ENCODE data around the gene CACNA2D3.

CACNA2D3 gene

DNA sequence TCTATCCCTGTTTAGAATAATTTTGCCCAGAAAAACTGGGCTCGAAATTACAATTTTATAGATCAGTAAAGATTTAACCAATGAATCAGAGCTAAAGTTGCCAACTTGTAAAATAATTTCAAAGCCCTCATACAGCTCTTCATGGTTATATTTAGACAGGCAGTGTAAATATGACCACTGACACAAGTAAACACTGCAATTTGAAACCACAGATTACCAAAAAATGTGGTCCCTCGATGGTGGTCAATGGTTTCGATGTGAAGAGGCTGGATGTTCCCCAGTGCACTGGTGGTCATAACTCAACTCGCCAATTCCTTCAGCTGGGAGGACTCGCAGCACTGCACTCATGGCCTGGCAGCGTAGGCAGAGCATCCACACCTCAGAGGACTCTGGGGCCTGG lies 776.9 kb downstream of the CACNA2D3 start:
- Histone ChIP-seq H3K79me2 (no peaks in the 10 kb centered on the region), H2AFZ (no peak overlapping the region), H3K27me3 (ENCODE audit: control insufficient read depth, insufficient read depth, low read length) (no peaks in the 10 kb centered on the region), H3K4me3 (ENCODE audit: low read depth, low read length) (no peak overlapping the region), H3K4me2 (ENCODE audit: low read length) (no peak overlapping the region), H3K4me1 (no peaks in the 10 kb centered on the region), H3K9ac (no peak overlapping the region), H3K9me3 (ENCODE audit: control insufficient read depth, low read length) (no peaks in the 10 kb centered on the region), H3K36me3 (ENCODE audit: control insufficient read depth, insufficient read depth, low read length) (no peaks in the 10 kb centered on the region), H3K27ac (no peak overlapping the region)
- TF ChIP-seq, protein P1, sequence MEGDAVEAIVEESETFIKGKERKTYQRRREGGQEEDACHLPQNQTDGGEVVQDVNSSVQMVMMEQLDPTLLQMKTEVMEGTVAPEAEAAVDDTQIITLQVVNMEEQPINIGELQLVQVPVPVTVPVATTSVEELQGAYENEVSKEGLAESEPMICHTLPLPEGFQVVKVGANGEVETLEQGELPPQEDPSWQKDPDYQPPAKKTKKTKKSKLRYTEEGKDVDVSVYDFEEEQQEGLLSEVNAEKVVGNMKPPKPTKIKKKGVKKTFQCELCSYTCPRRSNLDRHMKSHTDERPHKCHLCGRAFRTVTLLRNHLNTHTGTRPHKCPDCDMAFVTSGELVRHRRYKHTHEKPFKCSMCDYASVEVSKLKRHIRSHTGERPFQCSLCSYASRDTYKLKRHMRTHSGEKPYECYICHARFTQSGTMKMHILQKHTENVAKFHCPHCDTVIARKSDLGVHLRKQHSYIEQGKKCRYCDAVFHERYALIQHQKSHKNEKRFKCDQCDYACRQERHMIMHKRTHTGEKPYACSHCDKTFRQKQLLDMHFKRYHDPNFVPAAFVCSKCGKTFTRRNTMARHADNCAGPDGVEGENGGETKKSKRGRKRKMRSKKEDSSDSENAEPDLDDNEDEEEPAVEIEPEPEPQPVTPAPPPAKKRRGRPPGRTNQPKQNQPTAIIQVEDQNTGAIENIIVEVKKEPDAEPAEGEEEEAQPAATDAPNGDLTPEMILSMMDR (IDR thresholded peaks at IDR 0.05), result no peak

GRCh38 chr3:54900838-54901591 lies 778.7 kb downstream of the CACNA2D3 start:
- no peaks in the 10 kb centered on the region for H3K79me2 ChIP-seq
- H3K4me1 ChIP-seq, result no peaks in the 10 kb centered on the region
- H3K36me3 ChIP-seq (ENCODE audit: control insufficient read depth, insufficient read depth, low read length), result no peaks in the 10 kb centered on the region
- TF ChIP-seq, protein P1 (IDR thresholded peaks at IDR 0.05), result no peak
- H3K4me3 ChIP-seq (ENCODE audit: low read depth, low read length), result no peak overlapping the region
- H2AFZ ChIP-seq, result no peak overlapping the region
- no peaks in the 10 kb centered on the region for H3K9me3 ChIP-seq (ENCODE audit: control insufficient read depth, low read length)
- H3K27me3 ChIP-seq (ENCODE audit: control insufficient read depth, insufficient read depth, low read length), result no peaks in the 10 kb centered on the region
- no peak overlapping the region for H3K27ac ChIP-seq
- H3K4me2 ChIP-seq (ENCODE audit: low read length), result no peak overlapping the region
- no peak overlapping the region for H3K9ac ChIP-seq

GRCh38 chr3:54901906-54902685 lies 779.7 kb downstream of the CACNA2D3 start:
- TF ChIP-seq, protein P1 (IDR thresholded peaks at IDR 0.05), result no peak
- Histone ChIP-seq H3K9me3 (ENCODE audit: control insufficient read depth, low read length) (no peaks in the 10 kb centered on the region), H3K79me2 (no peaks in the 10 kb centered on the region), H3K27me3 (ENCODE audit: control insufficient read depth, insufficient read depth, low read length) (no peaks in the 10 kb centered on the region), H3K36me3 (ENCODE audit: control insufficient read depth, insufficient read depth, low read length) (no peaks in the 10 kb centered on the region), H3K4me1 (no peaks in the 10 kb centered on the region), H3K9ac (no peak overlapping the region), H3K27ac (no peak overlapping the region), H3K4me2 (ENCODE audit: low read length) (no peak overlapping the region), H3K4me3 (ENCODE audit: low read depth, low read length) (no peak overlapping the region), H2AFZ (no peak overlapping the region)

DNA sequence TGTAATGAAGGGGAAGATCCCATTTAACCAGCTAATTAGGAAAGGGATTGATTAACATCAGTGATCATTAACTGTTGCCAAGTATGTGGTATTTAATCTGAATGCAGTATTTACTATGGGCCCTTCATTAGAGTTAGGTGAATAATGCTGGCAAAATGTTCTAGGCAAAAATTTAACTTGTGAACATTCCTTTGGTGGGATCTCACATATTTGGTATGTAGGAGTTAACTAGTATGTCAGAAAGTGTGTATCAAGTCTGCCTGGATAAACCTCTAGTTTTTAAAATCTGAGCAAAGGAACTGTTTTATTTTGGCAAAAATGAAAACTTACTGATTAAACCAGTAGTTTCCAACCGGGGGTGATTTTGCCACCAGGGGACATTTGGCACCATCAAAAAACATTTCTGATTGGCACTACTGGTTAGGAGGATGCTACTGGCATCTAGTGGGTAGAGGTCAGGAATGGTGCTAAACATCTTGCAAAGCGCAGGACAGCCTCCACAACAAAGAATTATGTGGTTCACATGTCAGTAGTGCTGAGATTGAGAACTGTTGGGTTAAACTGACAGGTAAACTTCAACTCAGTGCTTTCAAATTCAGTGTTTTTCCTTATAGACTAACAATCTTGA lies 783.0 kb downstream of the CACNA2D3 start:
- Histone ChIP-seq H3K27me3 (ENCODE audit: control insufficient read depth, insufficient read depth, low read length) (no peaks in the 10 kb centered on the region), H2AFZ (no peak overlapping the region), H3K9me3 (ENCODE audit: control insufficient read depth, low read length) (no peaks in the 10 kb centered on the region), H3K36me3 (ENCODE audit: control insufficient read depth, insufficient read depth, low read length) (no peaks in the 10 kb centered on the region), H3K4me2 (ENCODE audit: low read length) (no peak overlapping the region), H3K4me3 (ENCODE audit: low read depth, low read length) (no peak overlapping the region), H3K27ac (no peak overlapping the region), H3K9ac (no peak overlapping the region), H3K4me1 (no peaks in the 10 kb centered on the region), H3K79me2 (no peaks in the 10 kb centered on the region)
- TF ChIP-seq, protein P1 (IDR thresholded peaks at IDR 0.05), result no peak

All from parathyroid adenoma (tissue), 2 donors.